H4 (cell line): Measurements from ENCODE around the gene KRIT1. TPM values are rescaled to one million over a fixed set of nuclear protein-coding genes. Genes with fewer than 3 reads are reported as not detected.
A peak's percentile ranks its signal among the peaks of the same experiment; 100 is the strongest.
"Not testable (repeated sequence)": the region's sequence is repeated elsewhere in the genome, so short reads cannot be mapped to it uniquely, and the experiment has no call there.

Source experiments
- DNase-seq: peaks from one replicate; pipeline ENCODE4 v3.0.0-alpha.2; 2015; ENCODE audit warnings: low spot score
- total RNA-seq: library from RNA; depleted of rRNA; stranded (reverse); fragments of >200 nt; shearing (Covaris generic); gene quantifications from 2 replicates; pipeline ENCODE4 v1.2.3, GENCODE V29; 2014

Gene KRIT1
- total RNA-seq, 1 experiment from 2014 or later: 38.1 TPM

- DNase-seq: no peak
These were observed 4.9 kb upstream of the KRIT1 start for GRCh38 chr7:92250603-92251002.

DNA sequence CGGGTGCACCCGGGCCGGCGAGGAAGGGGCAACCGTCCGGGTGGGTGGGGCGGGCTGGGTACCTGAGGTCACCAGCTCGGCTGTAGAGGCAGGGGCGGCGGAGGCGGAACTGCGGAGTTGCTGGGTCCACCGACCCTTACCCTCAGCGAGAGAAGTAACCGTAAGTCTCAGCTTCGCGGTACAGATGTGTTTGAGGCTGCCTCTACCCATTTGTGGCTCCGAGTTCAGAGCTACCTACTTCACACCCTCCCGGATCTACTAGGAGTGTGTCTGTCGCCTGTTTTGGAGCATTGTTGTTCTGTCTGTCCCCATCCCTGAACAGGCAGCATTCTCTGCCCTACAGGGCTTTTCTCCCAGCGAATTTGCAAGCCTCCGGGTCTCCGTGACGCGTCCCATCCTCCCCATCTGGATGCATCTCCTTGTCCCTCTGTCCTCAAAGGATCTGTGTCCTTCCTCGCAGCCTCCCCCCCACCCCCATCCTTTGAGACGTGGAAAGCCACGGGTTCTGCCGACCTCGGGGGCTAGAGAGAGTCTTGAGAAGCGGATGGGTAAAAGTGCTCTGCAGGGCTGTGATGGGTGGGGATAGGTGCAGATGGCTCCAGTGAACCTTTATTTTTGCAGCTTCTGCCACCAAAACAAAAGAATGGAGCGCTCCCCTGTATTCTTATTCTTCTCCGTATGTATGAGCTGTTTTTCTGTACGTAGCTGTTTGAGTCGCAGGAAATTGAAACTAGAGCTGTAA, 817 bp upstream of the KRIT1 start:
- DNase-seq: peak; percentile 23

GRCh38 chr7:92244808-92245486, 767 bp downstream of the KRIT1 start:
- no peak for DNase-seq

- DNase-seq: no peak
These were observed 2.7 kb downstream of the KRIT1 start for GRCh38 chr7:92242972-92243371.

- DNase-seq: no peak
These were observed 15.2 kb downstream of the KRIT1 start for GRCh38 chr7:92230547-92230946.

GRCh38 chr7:92228742-92229141, 17.0 kb downstream of the KRIT1 start:
- DNase-seq: no peak

- no peak for DNase-seq
These were observed 17.6 kb downstream of the KRIT1 start for GRCh38 chr7:92228100-92228499.

DNA sequence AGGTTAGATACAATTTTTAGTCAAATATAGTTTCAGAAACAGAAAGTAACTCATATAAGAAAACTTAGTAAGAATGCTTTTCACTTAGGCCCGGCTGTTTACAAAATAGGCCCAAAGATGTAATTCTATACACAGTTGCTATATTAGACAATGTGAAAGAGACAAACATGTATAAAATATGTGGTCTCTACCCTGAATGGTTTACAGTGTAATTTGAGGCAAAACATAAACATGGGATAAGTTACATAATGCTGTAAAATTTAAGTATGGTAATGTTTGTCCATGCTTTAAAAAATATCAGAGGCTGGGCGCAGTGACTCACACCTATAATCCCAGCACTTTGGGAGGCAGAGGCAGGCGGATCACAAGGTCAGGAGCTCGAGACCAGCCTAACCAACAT, 18.7 kb downstream of the KRIT1 start:
- DNase-seq: peak; percentile 77

DNA sequence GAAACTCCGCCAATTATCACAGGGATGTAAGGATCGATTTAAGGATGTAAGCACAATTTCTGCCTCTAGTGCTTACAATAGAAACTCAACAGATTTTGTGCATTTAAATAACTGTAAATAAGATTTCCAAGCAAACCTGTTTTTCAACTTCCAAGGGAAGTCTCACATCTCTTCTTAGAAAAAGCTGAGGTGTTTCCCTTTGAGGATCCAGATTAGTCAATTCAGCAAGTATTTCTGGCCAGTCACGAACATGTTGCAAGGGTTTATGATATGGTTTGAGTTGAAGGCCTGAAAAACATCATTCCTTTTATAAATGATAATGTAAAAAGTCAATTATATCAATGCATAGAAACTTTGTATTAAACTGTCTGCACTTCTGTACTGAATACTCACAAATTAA, 23.9 kb downstream of the KRIT1 start:
- DNase-seq: no peak

DNA sequence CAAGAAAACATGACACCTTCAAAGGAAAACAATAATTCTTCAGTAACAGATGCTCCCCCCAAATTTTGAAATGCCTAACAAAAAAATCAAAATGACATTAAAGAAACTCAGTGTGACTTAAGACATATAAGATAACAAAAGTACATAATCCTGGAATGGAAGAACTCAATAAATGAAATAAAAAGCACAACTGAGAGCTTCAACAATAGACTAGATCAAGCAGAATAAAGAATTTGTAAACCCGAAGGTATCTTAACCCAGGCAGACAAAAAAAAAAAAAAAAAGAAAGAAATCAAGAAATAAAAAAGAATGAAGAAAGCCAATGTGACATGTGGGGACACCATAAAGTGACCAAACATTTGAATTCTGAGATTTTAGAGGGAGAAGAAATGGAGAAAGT, 39.0 kb downstream of the KRIT1 start:
- no peak for DNase-seq

GRCh38 chr7:92205987-92206386, 39.7 kb downstream of the KRIT1 start:
- no peak for DNase-seq

DNA sequence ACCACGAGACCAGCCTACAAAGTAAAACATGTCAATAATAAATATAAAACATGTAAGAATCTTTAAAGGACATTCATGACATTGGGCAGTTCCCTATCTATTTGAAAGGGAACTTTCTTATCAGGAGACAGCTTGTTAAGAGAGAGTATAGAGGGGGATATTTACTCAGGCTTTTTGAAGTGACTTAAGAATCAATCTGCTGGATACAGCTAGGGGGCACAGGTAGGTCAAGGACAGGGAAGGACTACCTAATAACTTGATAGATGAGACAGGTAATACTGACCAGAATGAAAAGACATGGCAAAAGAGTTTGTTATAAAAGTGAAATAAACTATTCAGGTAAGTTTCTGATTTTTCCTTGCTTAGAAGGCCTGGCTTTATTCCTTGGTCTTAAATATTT, 44.9 kb downstream of the KRIT1 start:
- no peak for DNase-seq

- no peak for DNase-seq
These were observed 53.4 kb downstream of the KRIT1 start for GRCh38 chr7:92192326-92192725.

DNA sequence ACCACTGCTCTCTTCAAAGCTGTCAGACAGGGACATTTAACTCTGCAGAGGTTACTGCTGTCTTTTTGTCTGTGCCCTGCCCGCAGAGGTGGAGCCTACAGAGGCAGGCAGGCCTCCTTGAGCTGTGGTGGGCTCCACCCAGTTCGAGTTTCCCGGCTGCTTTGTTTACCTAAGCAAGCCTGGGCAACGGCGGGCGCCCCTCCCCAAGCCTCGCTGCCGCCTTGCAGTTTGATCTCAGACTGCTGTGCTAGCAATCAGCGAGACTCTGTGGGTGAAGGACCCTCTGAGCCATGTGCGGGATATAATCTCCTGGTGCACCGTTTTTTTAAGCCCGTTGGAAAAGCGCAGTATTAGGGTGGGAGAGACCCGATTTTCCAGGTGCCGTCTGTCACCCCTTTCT, 56.5 kb downstream of the KRIT1 start:
- not testable (repeated sequence) for DNase-seq

GRCh38 chr7:92184294-92184693, 61.4 kb downstream of the KRIT1 start:
- DNase-seq: not testable (repeated sequence)

DNA sequence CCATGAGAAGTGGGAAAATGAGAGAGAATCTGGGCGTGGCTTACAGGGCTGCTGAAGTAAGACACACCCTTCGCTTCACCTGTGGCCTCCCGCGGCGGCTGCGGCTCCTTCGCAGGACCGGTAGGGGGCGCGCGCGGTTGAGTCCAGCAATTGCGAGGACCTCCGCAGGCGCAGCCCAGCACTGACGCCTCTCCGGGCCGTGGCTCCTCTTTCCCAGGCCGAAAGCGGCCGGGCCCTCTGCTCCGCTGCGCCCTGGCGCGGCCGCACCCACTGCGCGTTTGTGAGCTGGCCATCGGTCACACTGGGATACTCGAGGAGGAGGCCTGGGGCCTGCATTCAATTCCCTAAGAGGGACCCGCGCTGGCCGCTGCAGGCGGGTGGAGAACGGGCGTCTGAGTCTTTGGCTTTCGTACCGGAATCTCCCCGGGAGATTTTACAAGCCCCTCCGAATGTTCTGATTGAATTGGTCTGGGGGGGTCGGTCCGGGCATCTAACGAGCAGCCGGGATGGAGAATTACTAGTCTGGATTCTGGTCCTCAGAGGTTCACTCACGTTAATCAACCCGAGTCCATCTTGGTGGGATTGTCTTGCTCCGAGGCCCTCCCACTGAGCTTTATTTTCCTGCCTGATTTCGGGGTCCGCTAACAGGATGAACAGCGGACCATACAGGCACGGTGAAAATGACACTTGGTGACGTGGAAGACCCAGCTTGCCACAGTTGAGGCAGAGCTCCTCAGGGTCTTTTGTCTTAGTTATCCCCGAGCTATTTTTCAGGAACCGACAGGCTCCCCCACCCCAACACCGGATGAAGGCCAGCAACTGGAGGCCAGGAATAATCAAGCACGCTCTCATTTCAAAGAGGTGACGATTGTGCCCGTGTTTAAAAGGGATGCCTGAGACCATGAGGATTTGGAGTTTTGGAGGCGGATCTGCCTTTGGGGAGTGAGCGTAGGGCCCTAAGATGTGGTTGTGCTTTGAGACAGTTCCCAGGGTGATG, 66.5 kb downstream of the KRIT1 start, which contains the start of gene LRRD1:
TSS of gene LRRD1 (minus strand) at position 215 of the 997 bp plus-strand sequence. CDS start 13,940 bp downstream, outside the sequence.
- DNase-seq: peak; percentile 78

GRCh38 chr7:92177362-92177761, 68.4 kb downstream of the KRIT1 start:
- DNase-seq: no peak

DNA sequence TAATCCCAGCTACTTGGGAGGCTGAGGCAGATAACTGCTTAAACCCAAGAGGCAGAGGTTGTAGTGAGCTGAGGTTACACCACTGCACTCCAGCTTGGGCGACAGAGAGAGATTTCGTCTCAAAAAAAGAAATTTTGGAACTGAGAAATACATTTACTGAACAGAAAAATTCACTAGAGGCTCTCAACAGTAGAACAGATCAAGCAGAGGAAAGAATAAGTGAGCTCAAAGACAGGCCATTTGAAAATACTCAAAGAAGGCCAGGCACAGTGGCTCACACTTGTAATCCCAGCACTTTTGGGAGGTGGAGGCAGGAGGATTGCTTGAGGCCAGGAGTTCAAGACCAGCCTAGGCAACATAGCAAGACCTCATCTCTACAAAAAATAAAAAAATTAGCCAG, 76.2 kb downstream of the KRIT1 start:
- DNase-seq: not testable (repeated sequence)

- no peak for DNase-seq
These were observed 84.4 kb downstream of the KRIT1 start for GRCh38 chr7:92161271-92161670.

GRCh38 chr7:92158660-92159575, 86.8 kb downstream of the KRIT1 start:
- peak; percentile 74 for DNase-seq

- no peak for DNase-seq
These were observed 88.7 kb downstream of the KRIT1 start for GRCh38 chr7:92156990-92157389.
